HepG2 (cell line): Measurements from ENCODE around the gene WSCD1. TPM values are rescaled to one million over a fixed set of nuclear protein-coding genes. Genes with fewer than 3 reads are reported as not detected.

ENCODE experiments used
- ATAC-seq: fragments of 200-7000 bp; cut with Tn5 transposase; 3 replicates; pipeline ENCODE4 v1.9.1; 2020; ENCODE audit warnings: mild to moderate bottlenecking, moderate library complexity
- BruUV-seq: library from RNA; stranded (reverse); fragments of 400-500 nt; replicated peaks from 2 replicates; lab custom pipeline; 2021; lab: Mats Ljungman, UMichigan
- CTCF ChIA-PET: fragments of 300-600 bp; formaldehyde crosslinking; extraction: SDS; loops from one replicate; lab custom pipeline; 2021; ENCODE audit warnings: low total read pairs, inconsistent platforms, low intra/inter-chr PET ratio; lab: Yijun Ruan, JAX
- POLR2A ChIA-PET: fragments of 350-600 bp; sonication (Branson Sonifier 250); formaldehyde crosslinking; loops from one replicate; lab custom pipeline; 2020; ENCODE audit warnings: antibody characterized with exemption, inconsistent platforms; lab: Yijun Ruan, JAX
- DNase-seq: peaks from one replicate; pipeline ENCODE4 v3.0.0-alpha.2; 2015; ENCODE audit warnings: low spot score
- FAIRE-seq: peaks from 3 replicates; lab custom pipeline; 2011; peaks lifted over from hg19 to GRCh38; lab: Jason Lieb, UNC
- H2AFZ ChIP-seq: one replicate; pipeline ENCODE4 v1.6.1; 2011; ENCODE audit warnings: low read length, inconsistent platforms
- H3K27ac ChIP-seq: fragments of 300-600 bp; 3 replicates; pipeline ENCODE4 v1.8.0; 2011; ENCODE audit warnings: mixed run types, mild to moderate bottlenecking, mixed read lengths, low read length, inconsistent platforms; ENCODE audit not compliant: insufficient read depth; ENCODE audit errors: extremely low read length
- H3K27me3 ChIP-seq, 2 experiments: fragments of 200-600 bp in 1 of 2; 2 replicates in 1 of 2; 3 replicates in 1 of 2; pipeline versions ENCODE4 v1.6.0 to v1.8.0; 2011; ENCODE audit warnings: low read length in 2 of 2, mild to moderate bottlenecking in 2 of 2, moderate library complexity in 2 of 2, inconsistent platforms in 1 of 2; ENCODE audit not compliant: insufficient read depth in 2 of 2, control insufficient read depth in 1 of 2
- H3K36me3 ChIP-seq, 2 experiments: fragments of 200-600 bp in 1 of 2; replicated peaks in 1 of 2; 2 replicates in 1 of 2; 3 replicates in 1 of 2; pipeline versions ENCODE4 v1.5.1 to v1.8.0; 2011; ENCODE audit warnings: low read length in 2 of 2, inconsistent platforms in 1 of 2; ENCODE audit not compliant: insufficient read depth in 2 of 2, control insufficient read depth in 1 of 2
- H3K4me1 ChIP-seq: 2 replicates; pipeline ENCODE4 v1.5.1; 2012; ENCODE audit warnings: low read length, inconsistent platforms; ENCODE audit not compliant: insufficient read depth
- H3K4me2 ChIP-seq: 2 replicates; pipeline ENCODE4 v1.6.0; 2011; ENCODE audit warnings: low read depth, low read length, inconsistent platforms
- H3K4me3 ChIP-seq, 3 experiments: fragments of 200-600 bp in 1 of 3; sonication (generic), shearing (Covaris generic) in 1 of 3; replicated peaks in 1 of 3; 2 replicates each; pipeline ENCODE4 v1.5.1; 2011 to 2016; ENCODE audit warnings: low read length in 3 of 3, inconsistent platforms in 2 of 3, low read depth in 2 of 3, mild to moderate bottlenecking in 2 of 3, control low read depth in 1 of 3, mixed read lengths in 1 of 3; ENCODE audit not compliant: insufficient read depth in 1 of 3
- H3K79me2 ChIP-seq: one replicate; pipeline ENCODE4 v1.6.1; 2011; ENCODE audit warnings: low read length, inconsistent platforms; ENCODE audit not compliant: insufficient read depth
- H3K9ac ChIP-seq: 2 replicates; pipeline ENCODE4 v1.6.0; 2011; ENCODE audit warnings: mild to moderate bottlenecking, low read depth, low read length, inconsistent platforms; ENCODE audit not compliant: insufficient read depth
- H3K9me3 ChIP-seq: 2 replicates; pipeline ENCODE4 v1.5.1; 2012; ENCODE audit warnings: mild to moderate bottlenecking, low read length
- H4K20me1 ChIP-seq: 2 replicates; pipeline ENCODE4 v1.6.0; 2011; ENCODE audit warnings: inconsistent platforms, mild to moderate bottlenecking, low read length, moderate library complexity; ENCODE audit not compliant: insufficient read depth
- ARID2 ChIP-seq: sonication (generic); formaldehyde crosslinking; IDR thresholded peaks from 2 replicates; pipeline ENCODE4 v1.8.1; 2022; ENCODE audit warnings: mild to moderate bottlenecking, missing genetic modification reagents, borderline replicate concordance
- ATM ChIP-seq: fragments of 450-650 bp; IDR thresholded peaks from 2 replicates; pipeline ENCODE4 v1.7.1; 2017; ENCODE audit warnings: mild to moderate bottlenecking, borderline replicate concordance
- GATAD2A ChIP-seq: IDR thresholded peaks from 2 replicates; pipeline ENCODE4 v1.6.1; 2016
- ISX ChIP-seq: sonication (generic); formaldehyde crosslinking; conservative IDR thresholded peaks from 2 replicates; pipeline ENCODE4 v1.5.0; 2020; ENCODE audit warnings: missing genetic modification reagents
- KLF16 ChIP-seq, 2 experiments: sonication (generic) in 1 of 2; formaldehyde crosslinking in 1 of 2; IDR thresholded peaks; 2 replicates each; pipeline versions ENCODE4 v1.6.1 to v1.8.0; 2016 to 2023; ENCODE audit warnings: missing genetic modification reagents in 2 of 2, missing compliant biosample characterization in 1 of 2
- SMAD1 ChIP-seq: sonication (generic); formaldehyde crosslinking; IDR thresholded peaks from 2 replicates; pipeline ENCODE4 v1.4.0; 2020; ENCODE audit warnings: missing genetic modification reagents, low read depth, mild to moderate bottlenecking, borderline replicate concordance
- ZNF138 ChIP-seq: sonication (generic); formaldehyde crosslinking; IDR thresholded peaks from 2 replicates; pipeline ENCODE4 v1.5.0; 2020; ENCODE audit warnings: mild to moderate bottlenecking, low read depth, missing genetic modification reagents
- ZNF75D ChIP-seq: sonication (generic); formaldehyde crosslinking; IDR thresholded peaks from 2 replicates; pipeline ENCODE4 v1.8.1; 2023; ENCODE audit warnings: missing genetic modification reagents, mild to moderate bottlenecking, borderline replicate concordance
- ZNF768 ChIP-seq: sonication (generic); formaldehyde crosslinking; IDR thresholded peaks from 2 replicates; pipeline ENCODE4 v1.4.0; 2020; ENCODE audit warnings: missing genetic modification reagents
- ZZZ3 ChIP-seq: sonication (generic); formaldehyde crosslinking; IDR thresholded peaks from 2 replicates; pipeline ENCODE4 v1.4.0; 2020; ENCODE audit warnings: missing genetic modification reagents, mild to moderate bottlenecking, borderline replicate concordance
- WGBS: methylation state at CpG from one replicate; pipeline ENCODE4 v1.1.6; 2017; ENCODE audit warnings: low lambda C conversion rate; 5-methylcytosine and 5-hydroxymethylcytosine counted together
- in situ Hi-C: cut with HindIII; loops from 2 replicates; pipeline ENCODE4 v1.10.0; 2017; ENCODE audit warnings: low pct_unique_long_range_greater_than_20kb; ENCODE audit not compliant: extremely low pct_ligation_motif_present
- intact Hi-C: fragments of 100-400 bp; cut with micrococcal nuclease; formaldehyde crosslinking; loops from one replicate; pipeline ENCODE4 v1.10.0; 2022; ENCODE audit not compliant: unreplicated experiment
- polyA plus RNA-seq, 8 experiments: library from polyadenylated mRNA; depleted of rRNA in 3 of 8; stranded (reverse) in 7 of 8; unstranded in 1 of 8; fragments of >200 nt; fragmentation: Illumina TruSeq in 4 of 8; extraction: Trizol in 4 of 8; gene quantifications; 2 replicates each; pipeline versions ENCODE4 v1.2.1 to v1.2.3, GENCODE V29; 2011 to 2016; ENCODE audit warnings: low read depth in 4 of 8, missing spikeins in 1 of 8, mixed read lengths in 1 of 8; ENCODE audit not compliant: insufficient read depth in 1 of 8
- total RNA-seq, 5 experiments: library from RNA; depleted of rRNA; stranded (reverse); fragments of >200 nt; fragmentation: Illumina TruSeq; extraction: Trizol; gene quantifications; 2 replicates each; pipeline ENCODE4 v1.2.3, GENCODE V29; 2016; ENCODE audit warnings: low read depth in 1 of 5
- TF ChIP-seq, protein P1 (sequence below): sonication (generic); formaldehyde crosslinking; IDR thresholded peaks from 2 replicates; pipeline ENCODE4 v1.5.0; 2020; ENCODE audit warnings: missing genetic modification reagents

WSCD1 gene
- total and polyA plus RNA-seq, 2 of the 13 experiments (the other 11 are each of a cell fraction or from before 2014, with no cell fraction given) = 0.24 to 2.7 TPM

DNA sequence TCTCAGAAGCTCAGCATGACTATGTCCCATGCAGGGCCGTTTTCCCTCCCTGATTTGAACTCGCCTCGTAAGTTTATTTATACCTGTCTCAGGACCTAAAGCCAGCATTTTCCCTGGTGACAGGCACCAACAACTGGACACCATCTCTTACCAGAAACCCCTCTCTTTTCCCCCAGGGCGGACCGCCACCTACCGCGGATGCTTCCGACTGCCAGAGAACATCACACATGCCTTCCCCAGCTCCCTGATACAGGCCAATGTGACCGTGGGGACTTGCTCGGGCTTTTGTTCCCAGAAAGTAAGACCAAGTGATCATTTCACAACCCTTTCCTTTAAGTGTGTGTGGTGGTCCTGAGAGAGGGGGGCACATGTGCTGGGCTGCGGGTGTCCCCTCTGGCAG, 24.7 kb downstream of the WSCD1 start (continued):
- TF ChIP-seq ARID2 = no peak

DNA sequence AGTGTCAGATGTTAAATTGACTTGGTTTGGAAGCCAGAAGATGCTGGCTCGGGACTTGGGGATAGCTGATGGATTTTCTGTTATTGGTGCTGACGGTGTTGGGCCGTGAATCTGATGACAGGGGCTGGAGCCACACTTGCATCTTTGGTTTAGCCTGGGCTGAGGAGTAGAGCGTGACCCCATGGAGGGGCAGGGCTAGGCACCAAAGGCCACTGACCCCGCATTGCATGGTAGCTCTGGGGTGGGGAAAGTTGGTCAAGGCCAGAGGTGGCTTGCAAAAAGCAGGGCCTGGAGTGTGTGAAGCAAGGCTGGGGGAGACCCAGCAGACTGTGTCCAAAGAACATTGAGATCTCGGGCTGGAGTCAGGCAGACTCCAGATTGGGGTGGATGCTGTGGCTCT, 25.3 kb downstream of the WSCD1 start:
- CTCF ChIA-PET = no interaction called here
- Histone ChIP-seq H3K4me3 (no peak overlapping the region), H3K9me3 (no peaks in the 10 kb centered on the region), H3K9ac (no peak overlapping the region), H3K36me3 (no peaks in the 10 kb centered on the region), H3K4me2 (no peak overlapping the region), H2AFZ (no peak overlapping the region), H3K27ac (no peak overlapping the region)
- ATAC-seq = no peak
- intact Hi-C loops = no loop called here
- no TSS peak for BruUV-seq
- WGBS = 37% methylated on average over 6 of the region's 6 CpGs
- TF ChIP-seq GATAD2A (CRISPR knock-in tag) (no peak), ZZZ3 (no peak), KLF16 (CRISPR knock-in tag; IDR thresholded peaks at IDR 0.05) (no peak), ZNF768 (CRISPR knock-in tag) (no peak), ATM (no peak), ZNF138 (CRISPR knock-in tag) (no peak), ZNF75D (no peak), SMAD1 (CRISPR knock-in tag) (no peak), ISX (CRISPR knock-in tag) (no peak)
- TF ChIP-seq, protein P1, sequence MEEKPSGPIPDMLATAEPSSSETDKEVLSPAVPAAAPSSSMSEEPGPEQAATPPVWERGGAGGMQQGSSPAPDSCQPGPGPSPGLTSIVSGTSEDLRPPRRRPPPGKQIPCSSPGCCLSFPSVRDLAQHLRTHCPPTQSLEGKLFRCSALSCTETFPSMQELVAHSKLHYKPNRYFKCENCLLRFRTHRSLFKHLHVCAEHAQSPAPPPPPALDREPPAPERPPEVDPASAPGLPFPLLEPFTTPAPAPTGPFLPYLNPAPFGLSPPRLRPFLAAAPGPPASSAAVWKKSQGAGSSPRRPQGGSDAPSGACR (CRISPR knock-in tag) = no peak
- TF ChIP-seq, all 625 proteins: peak for 0
- Histone ChIP-seq H3K4me1 (no peaks in the 10 kb centered on the region), H3K27me3 (peaks cover under 1 to 1% of the 10 kb centered on the region in 2 experiments; a peak in 2 of 5 replicates), H3K79me2 (no peaks in the 10 kb centered on the region), H4K20me1 (no peaks in the 10 kb centered on the region)
- in situ Hi-C loops = no loop called here
- DNase-seq = no peak
- POLR2A ChIA-PET = no interaction called here
- no peak for FAIRE-seq
